Measurements from ENCODE around the gene CNTNAP4. TPM values are rescaled to one million over a fixed set of nuclear protein-coding genes. Genes with fewer than 3 reads are reported as not detected.

CNTNAP4 gene
- total and polyA plus RNA-seq, 2 of the 4 experiments (the other 2 are of a cell fraction), result not detected

GRCh38 chr16:76371441-76371840 lies 94.2 kb downstream of the CNTNAP4 start:
- H4K8ac ChIP-seq (ENCODE audit: low read depth in 2 of 2, low read length in 2 of 2), result no peak overlapping the region
- in situ Hi-C loops (cut with MboI; ENCODE audit: low sequenced_read_pairs) (no loop called here), intact Hi-C loops (cut with micrococcal nuclease) (no loop called here), dilution Hi-C loops (cut with HindIII; ENCODE audit: low sequenced_read_pairs, unreplicated experiment) (no loop called here)
- no peak overlapping the region for H2AK9ac ChIP-seq (replicated peaks; ENCODE audit: low read depth, low read length, poor library complexity)
- H2AFZ ChIP-seq (replicated peaks; ENCODE audit: low read length, poor library complexity), result no peak overlapping the region
- TF ChIP-seq CHD1 (IDR thresholded peaks at IDR 0.05; ENCODE audit: low read depth, low read length) (no peak), POLR2A (IDR thresholded peaks at IDR 0.05; ENCODE audit: low read depth, low read length) (no peak), CTCF (conservative IDR thresholded peaks at IDR 0.05; ENCODE audit: low read depth, low read length) (no peak), MAFK (IDR thresholded peaks at IDR 0.05; ENCODE audit: low read depth, low read length) (no peak), CEBPB (IDR thresholded peaks at IDR 0.05; ENCODE audit: low read depth, low read length) (no peak), SMC3 (IDR thresholded peaks at IDR 0.05; ENCODE audit: low read depth, low read length) (no peak), MAZ (IDR thresholded peaks at IDR 0.05; ENCODE audit: borderline replicate concordance, low read depth, low read length) (no peak), RFX5 (IDR thresholded peaks at IDR 0.05; ENCODE audit: low read depth, low read length) (no peak), NFE2L2 (IDR thresholded peaks at IDR 0.05; ENCODE audit: low read depth, low read length) (no peak)
- no peak overlapping the region for H3K14ac ChIP-seq (replicated peaks; ENCODE audit: low read depth, low read length)
- no peak overlapping the region for H2BK15ac ChIP-seq (ENCODE audit: low read depth, low read length)
- H4K5ac ChIP-seq (ENCODE audit: low read depth, low read length), result no peak overlapping the region
- no peak overlapping the region for H2AK5ac ChIP-seq (ENCODE audit: low read depth, low read length)
- no CpG with 5 or more reads among the region's 3 CpGs for WGBS, 2 experiments (ENCODE audit: extremely low coverage in 2 of 2, insufficient read length in 1 of 2)
- no peaks in the 10 kb centered on the region for H3K79me1 ChIP-seq (ENCODE audit: low read depth in 1 of 2, low read length in 2 of 2)
- no peak overlapping the region for H4K91ac ChIP-seq (ENCODE audit: insufficient read depth, low read depth, low read length)
- H3K4me3 ChIP-seq (ENCODE audit: insufficient read depth, low read depth, low read length), result no peak overlapping the region
- H2BK120ac ChIP-seq (ENCODE audit: low read depth, low read length), result no peak overlapping the region
- ChIA-PET POLR2A (ENCODE audit: unreplicated experiment) (no interaction called here), CTCF (no interaction called here)
- H4K20me1 ChIP-seq (ENCODE audit: insufficient read depth, low read length), result no peaks in the 10 kb centered on the region
- H3K27ac ChIP-seq (ENCODE audit: insufficient read depth, low read length), result no peak overlapping the region
- no peaks in the 10 kb centered on the region for H3K27me3 ChIP-seq (ENCODE audit: control insufficient read depth, insufficient read depth, low read length)
- H3K9me1 ChIP-seq (ENCODE audit: insufficient read depth, low read length), result no peaks in the 10 kb centered on the region
- no peaks in the 10 kb centered on the region for H3K9me3 ChIP-seq (ENCODE audit: control insufficient read depth, insufficient read depth, low read length)
- no peaks in the 10 kb centered on the region for H3K4me1 ChIP-seq (ENCODE audit: control insufficient read depth, insufficient read depth, low read length)
- no peak overlapping the region for H3K56ac ChIP-seq (ENCODE audit: extremely low read depth, insufficient read depth, low read length)
- H3K4me2 ChIP-seq (ENCODE audit: low read depth, low read length), result no peak overlapping the region
- DNase-seq, result no peak
- no peak overlapping the region for H3K18ac ChIP-seq (ENCODE audit: low read depth, low read length)
- H3K4ac ChIP-seq (ENCODE audit: low read depth, low read length), result no peak overlapping the region
- no peak for ATAC-seq (ENCODE audit: low read depth)
- H3K36me3 ChIP-seq (ENCODE audit: control insufficient read depth, insufficient read depth, low read length), result no peaks in the 10 kb centered on the region
- BruUV-seq (replicated peaks), result no TSS peak
- no peak overlapping the region for H2BK20ac ChIP-seq (ENCODE audit: low read depth, low read length)
- H3K23ac ChIP-seq (ENCODE audit: low read depth, low read length), result no peak overlapping the region
- H3K9ac ChIP-seq (ENCODE audit: low read depth, low read length), result no peak overlapping the region
- H2BK5ac ChIP-seq (ENCODE audit: low read depth, low read length, poor library complexity, severe bottlenecking), result no peak overlapping the region
